Skeletal muscle cell (primary cell): ENCODE results near the gene FHL2.
A peak's percentile ranks its signal among the peaks of the same experiment; 100 is the strongest.

Experiments used
- DNase-seq: peaks from one replicate; pipeline ENCODE4 v3.0.0-alpha.2; 2010; ENCODE audit warnings: low read depth
- H3K4me3 ChIP-seq: 2 replicates; pipeline ENCODE4 v1.5.1; 2011; ENCODE audit warnings: low read depth, mild to moderate bottlenecking, control low read depth, low read length, moderate library complexity

Gene FHL2

GRCh38 chr2:105365206-105365605 lies 33.6 kb downstream of the FHL2 start:
- H3K4me3 ChIP-seq: no peak overlapping the region
- no peak for DNase-seq

DNA sequence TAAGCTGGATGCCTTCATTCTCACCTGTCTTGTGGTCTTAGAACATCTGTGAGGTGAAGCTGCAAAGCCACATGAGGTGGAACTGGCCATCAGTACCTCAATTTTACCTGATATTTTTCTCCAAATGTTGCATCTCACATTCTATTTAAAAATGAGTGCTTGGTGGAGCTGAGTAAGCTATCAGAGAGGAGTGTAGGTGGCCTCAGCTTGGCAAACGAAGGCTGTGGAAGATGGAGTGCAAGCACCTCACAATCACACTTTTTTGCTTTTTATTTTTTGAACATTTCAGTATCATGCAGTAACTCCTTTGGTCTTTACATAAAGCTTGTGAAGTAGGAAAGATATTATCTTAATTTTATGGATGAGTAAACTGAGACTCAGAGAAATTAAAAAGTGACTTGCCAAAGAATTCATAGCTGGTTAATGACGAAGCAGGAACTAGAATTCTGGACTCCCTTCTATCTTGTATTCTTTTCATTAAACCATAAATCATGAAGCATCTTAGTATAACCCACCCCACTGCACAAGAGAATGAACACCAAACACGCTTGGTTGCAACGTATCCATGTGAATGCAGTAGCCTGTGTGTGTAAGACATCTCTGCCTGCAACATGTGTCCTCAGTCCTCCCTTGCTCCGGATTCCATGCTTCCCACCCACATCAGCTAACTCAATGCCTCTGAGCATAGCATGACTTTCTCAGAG lies 34.3 kb downstream of the FHL2 start:
- no peak for DNase-seq
- no peak overlapping the region for H3K4me3 ChIP-seq

DNA sequence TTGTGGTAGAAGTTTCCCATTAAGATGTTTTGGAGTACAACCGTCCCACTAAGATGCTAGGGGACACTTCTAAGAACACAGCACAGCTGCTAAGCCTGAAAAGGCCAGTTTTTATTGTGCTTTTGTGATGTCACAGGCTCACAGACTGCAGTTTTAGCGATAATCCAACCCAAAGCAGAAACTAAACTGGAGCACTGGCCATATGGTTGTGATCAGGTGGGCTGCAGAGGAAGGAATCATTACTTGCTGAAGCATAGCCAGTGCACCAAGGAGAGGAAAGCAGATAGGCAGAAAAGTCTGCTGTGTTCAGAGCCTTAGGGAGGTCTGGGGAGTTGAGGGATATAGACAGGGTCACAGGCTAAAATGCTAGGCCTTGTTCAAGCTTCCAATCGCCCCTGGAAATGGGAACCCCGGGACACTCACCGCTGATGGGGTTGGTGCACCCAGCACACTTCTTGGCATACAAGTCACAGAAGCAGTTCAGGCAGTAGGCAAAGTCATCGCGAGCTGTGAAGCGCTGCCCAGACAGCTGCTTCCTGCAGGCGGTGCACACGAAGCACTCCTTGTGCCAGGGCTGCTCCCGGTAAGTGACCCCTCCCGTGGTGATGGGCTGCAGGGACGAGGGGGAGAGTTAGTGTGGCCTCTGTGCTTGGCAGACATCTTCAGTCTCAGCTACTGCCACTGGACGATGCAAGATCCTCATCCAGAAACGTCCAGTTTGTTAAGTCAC lies 35.8 kb downstream of the FHL2 start:
- no peak overlapping the region for H3K4me3 ChIP-seq
- DNase-seq: no peak

GRCh38 chr2:105361102-105361889 lies 37.6 kb downstream of the FHL2 start:
- DNase-seq: no peak
- no peak overlapping the region for H3K4me3 ChIP-seq

DNA sequence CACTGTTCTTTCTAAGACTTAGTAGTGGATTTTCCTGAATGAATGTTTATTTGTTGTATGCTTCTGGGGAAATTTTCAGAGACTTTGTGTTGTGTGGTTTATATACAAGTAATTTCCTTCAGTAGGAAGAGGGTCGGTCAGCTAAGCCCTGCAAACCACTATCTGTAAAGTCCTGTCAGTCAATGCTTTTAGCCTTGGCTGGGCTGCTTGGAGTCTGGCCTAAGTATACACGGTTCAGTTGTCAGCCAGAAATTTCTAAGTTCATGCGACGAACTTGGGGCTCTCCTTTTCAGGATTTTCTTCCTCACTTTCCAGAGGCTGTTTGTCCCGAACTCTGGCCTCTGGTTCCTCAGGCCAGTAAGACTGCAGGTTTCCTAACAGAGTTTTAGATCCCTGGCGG lies 40.3 kb downstream of the FHL2 start:
- DNase-seq: no peak
- H3K4me3 ChIP-seq: no peak overlapping the region

DNA sequence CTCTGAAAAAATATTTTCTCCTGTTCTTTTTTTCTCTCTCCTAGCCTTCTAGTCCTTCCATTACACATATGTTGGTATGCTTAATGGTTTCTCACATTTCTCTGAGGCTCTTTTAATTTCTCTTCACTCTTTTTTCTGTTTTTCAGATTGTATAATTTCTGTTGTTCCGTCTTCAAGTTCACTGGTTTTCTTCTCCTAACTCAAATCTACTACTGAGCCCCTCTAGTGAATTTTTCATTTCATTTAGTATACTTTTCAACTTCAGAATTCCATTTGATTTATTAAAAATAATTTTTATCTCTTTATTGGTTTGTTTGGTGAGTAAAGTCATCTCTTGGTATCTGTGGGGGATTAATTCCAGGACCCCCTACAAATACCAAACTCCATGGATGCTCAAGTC lies 41.7 kb downstream of the FHL2 start:
- DNase-seq: no peak
- H3K4me3 ChIP-seq: no peak overlapping the region

GRCh38 chr2:105344704-105345345 lies 54.0 kb downstream of the FHL2 start:
- no peak overlapping the region for H3K4me3 ChIP-seq
- DNase-seq: no peak

DNA sequence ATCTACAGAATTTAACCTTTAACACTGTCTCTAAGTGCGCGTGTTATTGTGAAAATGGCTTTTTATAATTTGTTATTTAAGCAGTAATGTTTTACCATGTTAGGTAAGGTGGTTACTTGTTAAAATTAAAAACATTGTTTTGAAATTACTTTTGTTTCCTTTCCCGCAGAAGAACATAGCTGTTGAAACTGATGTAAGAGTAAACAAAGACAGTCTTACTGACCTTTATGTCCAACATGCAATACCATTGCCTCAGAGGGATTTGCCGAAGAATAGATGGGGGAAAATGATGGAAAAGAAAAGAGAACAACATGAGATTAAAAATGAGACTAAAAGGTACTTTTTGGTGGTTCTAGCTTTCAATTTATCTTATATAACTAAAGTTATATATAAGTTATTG lies 59.4 kb downstream of the FHL2 start:
- no peak overlapping the region for H3K4me3 ChIP-seq
- DNase-seq: no peak

GRCh38 chr2:105338020-105338385 lies 60.8 kb downstream of the FHL2 start:
- no peak for DNase-seq
- H3K4me3 ChIP-seq: peak overlapping the region; percentile 89

DNA sequence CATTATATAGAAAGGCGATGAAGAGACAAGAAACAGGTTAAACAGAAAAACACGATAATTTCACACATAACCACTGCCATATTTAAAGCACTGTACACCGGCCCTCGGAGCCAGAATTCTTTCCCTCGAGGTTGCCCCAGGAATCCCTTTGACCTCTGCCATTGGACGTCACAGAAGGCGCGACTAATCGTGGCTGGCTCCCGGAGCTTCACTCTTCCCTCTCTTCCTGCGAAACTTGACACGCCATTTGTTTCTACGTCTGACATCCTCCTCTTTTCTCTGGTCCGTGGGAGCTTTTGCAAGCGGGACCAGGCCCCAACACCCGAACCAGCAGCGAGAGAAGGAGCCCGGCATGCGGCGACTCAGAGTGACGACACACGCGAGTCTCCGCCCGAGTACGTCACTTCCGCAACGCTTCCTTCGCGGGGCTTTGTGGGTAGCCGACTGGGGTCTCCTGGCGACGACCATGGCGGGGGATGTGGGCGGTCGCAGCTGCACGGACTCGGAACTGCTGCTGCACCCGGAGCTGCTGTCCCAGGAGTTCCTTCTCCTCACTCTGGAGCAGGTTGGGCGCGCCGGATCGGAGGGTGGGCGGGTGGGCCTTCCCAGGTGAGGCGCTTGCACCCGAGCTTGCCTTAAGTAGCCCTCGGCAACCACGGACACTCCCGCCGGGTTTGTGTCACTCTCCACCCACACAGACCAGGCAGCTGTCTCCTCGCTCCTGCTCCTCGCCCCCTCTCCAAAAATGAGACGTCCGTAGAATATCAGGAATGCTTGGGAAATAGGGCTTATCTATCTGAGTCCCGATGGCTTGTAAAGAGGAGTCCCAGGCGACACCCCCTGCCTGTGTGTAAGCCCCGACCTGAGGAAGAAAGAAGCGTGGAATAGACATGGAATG lies 61.5 kb downstream of the FHL2 start, which contains the start of gene C2orf49:
C2orf49 (plus strand) TSS at position 419 of the 898 bp plus-strand sequence; CDS start at position 467, 48 bp downstream.
- H3K4me3 ChIP-seq: peak within 1 kb of the TSS; percentile 89
- no peak for DNase-seq

DNA sequence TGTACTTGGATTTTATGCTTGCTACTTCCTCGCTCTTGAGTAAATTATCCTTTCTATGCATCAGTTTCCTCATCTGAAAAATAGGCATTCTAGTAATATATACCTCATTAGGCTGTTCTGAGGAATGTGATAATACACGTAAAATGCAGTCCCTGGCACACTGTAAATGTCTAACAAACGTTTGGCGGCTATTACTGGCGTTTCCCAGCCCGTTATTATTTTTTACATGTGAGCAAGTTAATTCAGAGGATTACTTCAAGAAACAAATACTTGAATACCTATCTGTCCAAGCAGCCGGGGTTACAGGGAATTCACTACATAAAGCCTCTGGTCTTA lies 62.1 kb downstream of the FHL2 start:
- DNase-seq: no peak
- H3K4me3 ChIP-seq: peak overlapping the region; percentile 89

- no peak overlapping the region for H3K4me3 ChIP-seq
- no peak for DNase-seq
Measured at GRCh38 chr2:105335469-105335868, 63.4 kb downstream of the FHL2 start.

DNA sequence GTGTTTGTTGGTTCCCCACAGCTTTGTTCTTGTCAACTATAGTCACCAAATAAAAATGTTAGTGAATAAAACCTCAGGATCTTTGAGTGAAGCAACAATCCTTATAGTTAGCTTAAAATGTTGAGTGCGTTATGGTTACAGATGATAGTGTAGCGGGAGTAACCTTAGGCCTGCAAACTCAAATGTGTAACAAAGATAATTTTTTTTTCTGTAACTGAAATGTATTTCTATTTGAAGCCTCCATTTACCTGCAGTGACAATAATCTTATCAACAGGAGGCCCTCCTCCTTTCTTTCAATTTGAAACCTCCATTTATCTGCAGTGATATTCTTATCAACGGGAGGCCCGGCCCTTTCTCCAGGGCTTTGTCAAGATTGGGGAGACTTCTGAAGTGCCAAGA lies 64.6 kb downstream of the FHL2 start:
- H3K4me3 ChIP-seq: no peak overlapping the region

DNA sequence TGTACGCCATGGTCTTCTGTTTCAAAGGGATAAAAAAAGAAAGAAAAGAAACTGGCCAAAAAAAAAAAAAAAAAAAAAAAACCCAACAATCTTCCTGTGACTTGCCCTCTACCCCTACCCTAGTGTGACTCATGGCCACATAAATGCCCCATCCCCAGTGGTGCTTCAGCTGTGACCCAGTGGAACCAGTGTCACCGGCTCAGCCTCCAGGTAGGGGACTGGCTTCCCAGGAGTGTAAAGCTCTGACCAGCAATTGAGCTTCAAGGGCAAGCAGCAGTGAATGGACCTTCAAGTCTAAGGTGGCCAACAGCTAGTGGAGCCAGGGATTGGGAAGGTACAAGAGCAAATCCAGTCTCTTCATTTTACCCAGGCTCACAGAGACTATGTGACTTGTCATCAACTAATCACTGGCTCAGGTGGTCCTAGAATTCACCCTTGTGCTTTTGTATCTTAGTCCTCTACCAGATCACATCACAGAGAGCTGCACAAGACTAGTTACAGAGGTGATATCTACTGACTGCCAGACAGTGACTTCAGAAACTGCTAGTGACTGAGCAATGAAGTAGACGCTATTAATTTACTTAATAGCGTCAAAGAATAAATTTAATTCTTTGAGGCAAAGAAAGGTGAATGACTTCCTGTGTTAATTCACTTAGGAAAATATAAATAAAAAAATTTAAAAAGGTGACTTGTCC lies 68.0 kb downstream of the FHL2 start:
- no peak overlapping the region for H3K4me3 ChIP-seq
- DNase-seq: no peak

More for the DNA sequence above, 64.6 kb downstream of the FHL2 start:
- DNase-seq: no peak

GRCh38 chr2:105329561-105330495 lies 69.0 kb downstream of the FHL2 start, which contains the start of gene TGFBRAP1:
Gene TGFBRAP1 (minus strand): TSS chr2:105329735. CDS start chr2:105308301, 21,434 bp downstream.
- peak within 1 kb of the TSS; percentile 56 for H3K4me3 ChIP-seq

DNA sequence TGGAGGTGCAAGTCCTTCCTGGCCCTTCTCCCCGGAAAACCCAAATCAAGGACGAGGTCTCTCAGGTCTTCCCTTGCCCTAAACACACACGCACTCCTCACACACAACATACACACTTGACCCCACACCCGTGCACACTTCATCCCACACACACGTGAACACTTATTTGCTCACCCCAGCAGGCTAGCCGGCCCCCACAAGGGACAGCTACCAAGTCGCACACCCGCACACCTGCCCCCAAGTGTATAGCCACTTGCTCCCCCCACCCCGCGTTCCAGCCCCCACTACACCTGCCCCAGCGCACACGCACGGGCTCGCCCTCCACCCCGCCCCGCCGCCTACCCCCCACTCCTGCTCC lies 69.7 kb downstream of the FHL2 start:
- no peak for DNase-seq
- peak overlapping the region; percentile 54 for H3K4me3 ChIP-seq

More at GRCh38 chr2:105329561-105330495, 69.0 kb downstream of the FHL2 start, which contains the start of gene TGFBRAP1:
- DNase-seq: no peak
